HuH-7.5 (cell line): Measurements from ENCODE around the gene ONECUT3.

Experiments used
- DNase-seq: peaks from one replicate; pipeline ENCODE4 v3.0.0; 2011; ENCODE audit warnings: low spot score

Gene ONECUT3

DNA sequence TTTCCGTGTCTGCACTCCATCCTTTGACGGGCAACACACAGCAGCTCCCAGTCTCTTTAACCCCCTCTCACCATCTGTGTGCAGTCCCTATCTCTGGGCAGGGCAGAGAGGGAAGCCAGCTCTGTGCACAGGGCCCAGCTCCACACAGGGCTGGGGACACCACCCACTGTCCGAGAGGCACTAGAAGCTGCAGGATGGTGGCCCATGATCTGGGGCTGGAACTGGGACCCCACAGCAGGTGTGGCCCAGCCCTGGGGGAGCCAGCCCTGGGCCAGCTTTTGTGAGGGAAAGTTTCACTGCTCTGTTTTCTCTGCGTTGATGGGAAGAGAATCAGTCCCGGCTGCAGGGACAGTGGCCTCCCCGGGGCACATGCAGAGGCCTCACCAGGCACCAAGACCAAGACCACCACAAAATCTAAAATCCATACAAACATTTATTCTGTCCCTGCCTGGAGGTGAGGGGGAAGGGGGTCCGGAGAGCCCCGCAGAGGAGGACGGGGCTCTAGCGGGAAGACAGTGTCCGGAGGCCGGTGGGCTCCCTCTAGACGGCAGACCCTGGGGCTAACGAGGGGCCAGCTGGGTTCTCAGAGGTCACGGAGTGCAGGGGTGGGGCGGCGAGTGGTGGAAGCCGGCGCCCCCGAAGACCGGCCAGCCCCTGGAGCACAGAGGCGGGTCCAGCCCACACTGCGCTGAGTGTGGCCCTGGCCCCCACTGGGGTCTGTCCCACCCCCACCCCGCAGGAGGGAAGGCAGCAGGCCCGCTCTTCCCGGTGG lies 61.7 kb downstream of the ONECUT3 start:
- DNase-seq, result no peak

DNA sequence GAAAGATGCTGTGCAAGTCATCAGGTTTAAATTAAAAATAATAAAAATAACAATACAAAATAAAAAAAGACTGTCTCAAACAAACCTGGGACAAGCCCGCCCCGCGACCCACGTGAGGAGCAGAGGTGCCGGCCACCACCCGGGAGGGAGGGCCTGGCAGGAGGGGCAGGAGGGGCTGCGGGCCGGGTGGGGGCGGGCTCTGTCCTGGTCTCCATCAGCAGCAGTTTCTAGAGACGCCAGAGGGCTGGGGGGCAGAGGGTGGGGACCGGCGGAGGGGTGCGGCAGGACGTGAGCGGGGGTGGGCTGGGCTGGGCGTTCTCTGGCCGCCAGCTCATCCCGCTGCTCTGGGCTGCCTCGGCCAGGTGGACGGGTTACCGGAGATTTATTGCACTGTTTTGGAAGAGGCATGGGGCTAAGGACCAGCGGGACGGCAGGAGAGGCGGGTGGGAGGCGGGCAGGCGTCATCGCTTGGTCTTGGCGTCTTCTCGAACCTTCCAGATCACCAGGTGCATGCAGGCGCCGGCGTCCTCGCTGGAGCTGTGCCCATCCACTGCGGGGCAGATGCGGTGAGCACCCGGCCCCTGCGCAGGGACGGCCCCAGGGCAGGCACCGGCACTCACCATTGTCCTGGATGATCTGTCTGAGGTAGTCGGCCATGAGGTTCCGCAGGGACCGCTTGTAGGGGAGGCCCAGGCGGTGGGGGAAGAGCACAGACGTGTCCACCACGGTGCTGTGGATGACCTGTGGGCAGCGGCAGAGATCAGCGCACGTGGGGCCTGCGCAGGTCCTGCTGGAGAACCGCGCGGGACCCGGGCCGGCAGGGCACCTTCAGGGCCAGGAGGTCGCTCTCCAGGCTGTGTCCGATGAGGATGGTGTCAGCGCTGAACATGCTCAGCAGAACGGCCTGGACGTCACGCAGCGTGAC lies 62.6 kb downstream of the ONECUT3 start:
- DNase-seq, result no peak

DNA sequence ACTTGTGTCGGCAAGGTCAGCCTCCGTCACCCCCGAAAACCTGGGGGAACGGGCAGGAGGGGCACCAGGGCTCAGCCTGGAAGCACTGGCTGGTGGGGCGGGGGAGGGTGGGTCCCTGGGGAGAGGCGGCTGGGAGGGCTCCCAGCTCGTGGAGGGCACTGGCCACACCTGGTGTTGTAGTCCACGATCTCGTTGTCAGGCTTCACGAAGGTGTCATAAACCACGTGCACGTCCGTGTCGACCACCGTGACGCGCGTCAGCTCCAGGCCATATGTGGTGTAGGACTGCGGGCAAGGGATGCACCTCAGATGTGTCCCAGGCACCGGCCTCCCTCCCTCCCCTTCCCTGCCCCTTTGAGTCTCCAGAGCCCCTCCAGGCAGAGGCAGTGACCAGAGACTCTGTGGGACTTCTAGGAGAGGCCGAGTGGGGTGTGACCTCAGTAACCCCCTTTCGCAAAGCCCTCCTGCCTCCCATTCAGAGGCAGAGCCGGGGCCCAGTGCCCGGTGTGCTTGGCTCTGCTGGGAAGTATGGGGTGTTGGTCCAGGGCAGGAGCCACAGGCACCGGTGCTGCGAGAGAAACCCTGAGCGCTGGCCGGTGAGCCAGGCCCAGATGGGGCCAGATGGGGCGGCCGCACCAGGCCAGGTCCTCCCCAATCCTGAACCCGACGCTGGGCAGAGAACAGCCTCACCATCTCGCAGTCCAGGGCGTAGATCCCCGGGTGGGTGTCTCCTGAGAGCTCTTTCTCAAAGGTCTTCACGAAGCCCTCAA lies 63.4 kb downstream of the ONECUT3 start:
- DNase-seq, result no peak

DNA sequence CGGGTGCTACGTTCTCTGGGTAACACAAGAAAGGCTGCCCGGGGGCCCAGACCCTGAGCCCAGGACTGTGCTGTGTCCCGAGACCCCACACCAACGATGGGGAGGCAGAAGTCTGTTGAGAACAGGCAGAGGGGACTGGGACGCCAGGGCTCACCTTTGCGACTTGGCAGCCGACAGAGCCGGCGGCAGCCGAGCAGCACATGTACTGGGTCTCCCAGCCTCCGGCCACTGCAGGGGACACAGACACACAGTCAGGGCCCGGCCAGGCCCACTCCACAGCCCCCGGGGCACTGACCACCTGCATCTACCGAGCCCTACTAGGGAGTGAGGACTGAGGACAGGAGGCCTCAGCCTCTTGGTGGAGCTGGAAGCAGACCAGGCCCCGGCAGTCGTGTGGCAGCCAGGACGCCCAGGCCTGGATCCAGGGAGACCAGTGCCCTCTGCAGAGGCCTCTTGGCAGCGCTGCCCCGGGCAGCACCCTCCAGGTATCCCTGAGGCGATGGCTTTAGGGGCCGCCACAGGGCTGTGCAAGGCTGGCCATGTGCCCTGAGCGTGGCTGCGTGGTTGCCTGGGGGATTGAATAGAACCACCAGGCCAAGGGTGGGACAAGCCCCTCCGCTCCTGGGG lies 64.4 kb downstream of the ONECUT3 start:
- no peak for DNase-seq

DNA sequence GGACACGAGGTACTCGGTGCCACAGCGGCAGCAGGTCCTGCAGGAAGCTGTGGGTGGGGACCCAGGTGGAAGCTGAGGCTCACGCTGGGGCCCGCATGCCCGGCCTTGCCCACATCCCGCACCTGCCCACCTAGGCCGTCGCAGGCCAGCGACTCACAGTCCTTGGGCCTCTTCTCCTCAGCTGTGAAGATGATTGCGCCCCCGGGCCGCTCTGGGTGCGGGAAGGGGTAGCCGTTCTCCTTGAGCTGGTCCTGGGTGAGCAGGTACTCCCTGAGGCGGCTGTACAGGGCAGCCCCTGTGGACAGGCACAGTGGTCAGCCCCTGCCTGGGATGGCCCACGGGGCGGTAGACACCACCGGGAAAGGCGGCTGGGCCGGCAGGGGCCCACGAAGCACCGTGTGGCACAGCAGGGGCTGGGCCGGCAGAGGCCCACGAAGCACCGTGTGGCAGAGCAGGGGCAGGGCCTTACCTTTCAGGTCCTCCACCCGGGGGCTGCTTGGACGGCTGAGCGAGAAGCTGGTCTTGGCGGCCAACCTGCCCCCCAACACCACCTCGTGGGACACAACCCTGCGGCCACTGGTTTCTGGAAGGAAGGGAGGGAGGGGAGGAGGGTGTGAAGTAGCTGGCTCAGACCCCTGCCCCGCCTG lies 65.4 kb downstream of the ONECUT3 start:
- no peak for DNase-seq

DNA sequence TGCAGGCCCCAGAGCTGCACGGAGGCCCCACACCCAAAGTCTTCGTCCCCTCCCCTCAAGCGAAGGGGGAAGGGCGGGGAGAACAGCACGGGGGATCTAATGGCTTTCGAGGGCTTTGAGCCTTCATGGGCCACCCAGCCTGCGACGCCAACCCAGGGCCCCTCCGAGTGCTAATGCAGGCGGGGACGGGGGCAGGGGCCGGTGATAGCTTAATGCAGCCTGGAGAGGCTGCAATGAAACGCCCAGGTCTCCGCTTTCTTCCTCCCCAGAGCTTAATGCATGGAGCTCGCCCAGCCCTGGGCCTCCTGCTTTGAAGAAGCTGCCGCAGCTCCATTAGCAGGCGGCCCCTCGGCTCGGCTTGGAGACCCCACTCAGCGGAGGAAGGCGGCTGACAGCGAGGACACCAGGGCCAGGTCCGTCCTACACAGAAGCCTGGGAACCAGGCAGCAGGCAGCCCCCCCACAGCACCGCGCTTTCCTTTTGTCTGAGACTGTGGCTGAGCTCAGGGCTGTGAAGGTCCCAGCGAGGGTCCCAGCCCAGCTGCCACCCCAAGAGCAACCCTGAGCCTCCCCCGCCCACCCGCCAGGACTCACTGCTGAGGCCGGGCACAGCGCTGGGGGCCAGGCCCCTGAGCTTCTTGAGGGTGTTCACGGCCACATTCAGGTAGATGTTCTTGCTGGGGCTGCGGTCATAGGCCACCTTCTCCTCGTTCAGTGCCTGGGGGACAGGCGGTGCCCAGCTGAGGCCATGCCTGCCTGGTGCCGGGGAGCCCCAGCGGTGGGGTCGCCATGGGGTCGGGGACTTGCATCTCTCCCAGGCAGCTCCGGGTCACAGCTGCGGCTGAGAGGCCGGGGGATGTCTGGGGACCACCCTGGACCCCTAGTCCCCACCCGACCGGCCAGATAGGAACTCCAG lies 66.3 kb downstream of the ONECUT3 start:
- DNase-seq, result no peak

DNA sequence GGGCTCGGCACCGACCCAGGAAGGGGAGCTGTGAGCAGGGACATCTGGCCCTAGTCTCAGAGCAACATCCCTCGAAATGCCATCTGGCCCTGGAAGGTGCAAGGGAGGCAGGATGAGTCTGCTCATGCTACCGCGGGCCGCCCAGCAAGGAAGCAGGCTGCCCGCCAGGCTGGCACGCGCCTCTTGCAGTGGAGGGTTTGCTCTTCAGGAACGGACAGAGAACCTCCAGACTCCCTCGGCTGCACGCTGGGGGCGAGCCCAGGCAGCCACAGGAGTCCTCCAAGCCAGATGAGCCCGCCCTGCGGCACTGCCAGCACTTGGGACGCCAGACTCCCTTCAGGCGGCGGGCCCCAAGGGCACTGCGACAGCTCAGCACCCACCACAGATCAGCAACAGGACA lies 68.9 kb downstream of the ONECUT3 start:
- no peak for DNase-seq

DNA sequence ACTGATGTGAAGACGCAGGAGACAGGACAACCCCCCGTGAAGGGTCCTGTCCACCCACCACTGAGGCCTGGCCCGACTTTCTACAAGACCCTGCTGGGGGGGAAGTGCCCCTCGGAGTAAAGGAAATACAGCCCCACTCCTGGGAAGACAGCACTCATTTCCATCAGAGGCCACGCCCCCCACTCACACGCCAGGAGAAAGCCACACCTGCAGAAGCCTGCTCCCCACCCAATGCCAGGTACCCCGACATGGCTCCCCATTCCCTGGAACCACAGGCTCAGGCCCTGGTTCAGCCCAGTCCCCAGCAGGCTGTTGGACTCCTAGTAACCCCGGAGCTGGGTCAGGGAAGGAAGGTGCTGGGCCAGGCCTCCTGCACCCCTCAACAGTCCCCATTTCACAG lies 69.7 kb downstream of the ONECUT3 start:
- DNase-seq, result no peak

DNA sequence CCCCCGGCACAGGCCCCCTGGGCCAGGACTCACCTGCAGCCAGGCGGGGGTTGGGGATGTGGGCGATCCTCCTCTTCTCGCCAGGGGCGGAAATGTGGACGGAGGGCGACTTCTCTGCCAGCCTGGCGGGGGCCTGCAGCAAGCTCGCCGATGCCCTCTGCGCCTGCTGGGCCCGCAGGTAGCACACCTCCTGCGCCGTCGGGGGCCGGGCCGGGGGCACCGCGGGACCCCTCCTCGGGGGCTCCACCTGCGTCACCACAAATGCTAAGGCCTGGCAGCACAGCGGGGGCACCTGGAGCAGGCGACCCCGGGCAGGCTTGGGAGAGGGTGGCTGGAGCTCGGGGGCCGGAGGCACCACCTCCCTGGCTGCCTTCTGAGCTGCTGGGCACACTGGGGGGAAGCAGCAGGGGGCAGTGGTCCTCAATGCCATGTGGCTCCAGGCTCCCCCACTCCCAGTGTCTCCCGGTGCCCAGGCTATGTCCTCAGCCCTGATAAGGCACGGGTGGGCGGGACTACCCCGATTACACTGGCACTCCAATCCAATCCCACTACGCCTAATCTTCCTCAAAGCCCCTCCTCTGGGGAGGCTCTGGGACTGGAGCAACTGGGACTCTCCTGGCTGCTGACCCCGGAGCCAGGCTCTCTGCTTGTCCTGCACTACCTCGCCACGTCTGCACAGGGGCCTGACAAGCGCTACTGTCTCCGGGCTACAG lies 70.4 kb downstream of the ONECUT3 start:
- DNase-seq, result no peak

DNA sequence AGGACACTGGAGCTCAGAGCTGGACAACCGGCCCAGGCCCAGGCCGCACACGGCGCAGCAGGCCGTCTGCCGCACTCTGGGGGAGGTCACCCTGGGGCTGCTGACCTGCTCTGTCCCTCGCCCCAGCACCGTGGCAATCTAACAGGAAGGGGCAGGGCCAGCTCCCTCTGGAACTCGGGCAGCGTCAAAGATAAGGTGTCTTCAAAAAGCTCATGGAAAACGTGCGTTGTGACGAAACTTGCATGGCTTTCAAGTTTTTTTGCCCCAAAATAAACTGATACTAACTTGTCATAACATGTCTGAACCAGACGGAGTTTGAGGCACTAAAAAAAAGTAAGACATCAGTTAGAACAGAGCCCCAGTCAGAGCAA lies 70.9 kb downstream of the ONECUT3 start:
- no peak for DNase-seq

DNA sequence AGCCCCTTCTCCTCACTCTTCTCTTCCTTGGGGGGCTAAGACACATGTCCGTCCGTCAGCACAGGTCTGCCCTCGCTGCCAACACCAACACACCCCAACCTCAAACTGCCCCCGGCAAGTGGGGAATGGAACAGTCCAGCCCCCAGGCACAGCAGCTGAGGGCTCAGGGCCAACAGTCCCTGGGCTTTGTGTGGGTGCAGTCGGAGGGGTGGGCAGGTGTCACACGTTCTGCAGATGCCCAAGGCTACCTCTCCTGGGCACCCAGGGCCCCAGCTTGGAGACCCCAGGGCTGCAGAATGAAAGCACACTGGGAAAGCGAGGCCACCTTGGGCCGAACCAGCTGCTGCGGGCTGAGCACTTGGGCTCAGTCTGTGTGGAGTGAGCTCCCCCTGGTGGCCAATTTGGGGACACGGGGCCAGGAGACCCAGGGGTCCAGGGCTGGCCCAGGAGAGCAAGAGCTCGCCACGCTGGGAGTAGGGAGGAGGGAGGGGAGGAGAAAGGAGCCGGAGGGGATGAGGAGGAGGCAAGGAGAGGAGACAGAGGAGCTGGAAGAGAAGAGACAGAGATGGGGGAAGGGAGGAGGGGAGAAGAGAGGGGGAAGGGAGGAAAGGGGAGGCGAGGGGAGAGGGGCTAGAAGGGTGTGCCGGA lies 72.7 kb downstream of the ONECUT3 start:
- DNase-seq, result peak; percentile 100

DNA sequence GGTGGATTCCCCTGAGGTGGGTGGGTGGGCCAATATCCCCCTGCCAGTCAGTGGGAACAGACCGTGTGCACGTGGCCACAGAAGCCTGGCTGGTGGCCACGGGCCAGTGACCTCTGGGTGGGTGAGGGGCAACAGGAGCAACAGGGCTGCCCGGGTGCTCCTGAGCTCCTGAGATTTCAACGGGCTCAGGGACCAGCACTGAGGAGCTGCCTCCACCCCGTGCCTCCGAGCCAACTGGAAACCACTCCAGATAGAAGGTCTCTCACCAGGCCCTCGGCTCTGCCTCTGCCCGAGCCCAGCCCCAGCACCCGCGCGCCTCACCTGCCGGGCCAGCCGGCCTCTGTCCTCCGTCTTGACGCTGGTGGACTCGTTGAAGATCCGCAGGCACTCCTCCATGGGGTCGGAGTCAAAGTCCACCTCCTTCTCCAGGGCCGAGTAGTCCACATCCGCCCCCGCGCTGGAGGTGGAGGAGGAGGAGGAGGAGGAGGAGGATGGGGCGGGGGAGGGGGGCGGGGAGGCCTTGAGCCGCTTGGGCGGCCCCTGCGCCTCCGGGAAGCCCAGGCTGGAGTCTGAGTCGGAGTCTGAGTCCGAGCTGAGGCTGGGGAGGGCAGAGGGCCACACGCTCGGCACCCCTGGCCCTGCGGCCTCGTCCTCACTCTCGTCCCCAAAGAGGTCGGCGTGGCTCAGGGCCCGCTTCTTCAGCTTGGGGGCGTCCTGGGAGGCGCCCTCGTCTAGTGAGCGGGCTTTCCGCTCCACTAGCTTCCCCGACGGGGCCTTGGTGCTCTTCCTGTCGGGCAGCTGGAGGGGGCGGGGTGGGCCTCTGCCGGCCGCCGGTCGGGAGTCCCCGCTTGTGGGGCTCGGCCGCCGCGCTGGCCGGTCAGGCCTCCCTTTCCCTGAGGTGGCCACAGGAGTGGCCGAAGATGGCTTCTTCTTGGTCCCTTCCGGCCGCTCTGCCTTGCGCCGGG lies 73.5 kb downstream of the ONECUT3 start:
- DNase-seq, result no peak

DNA sequence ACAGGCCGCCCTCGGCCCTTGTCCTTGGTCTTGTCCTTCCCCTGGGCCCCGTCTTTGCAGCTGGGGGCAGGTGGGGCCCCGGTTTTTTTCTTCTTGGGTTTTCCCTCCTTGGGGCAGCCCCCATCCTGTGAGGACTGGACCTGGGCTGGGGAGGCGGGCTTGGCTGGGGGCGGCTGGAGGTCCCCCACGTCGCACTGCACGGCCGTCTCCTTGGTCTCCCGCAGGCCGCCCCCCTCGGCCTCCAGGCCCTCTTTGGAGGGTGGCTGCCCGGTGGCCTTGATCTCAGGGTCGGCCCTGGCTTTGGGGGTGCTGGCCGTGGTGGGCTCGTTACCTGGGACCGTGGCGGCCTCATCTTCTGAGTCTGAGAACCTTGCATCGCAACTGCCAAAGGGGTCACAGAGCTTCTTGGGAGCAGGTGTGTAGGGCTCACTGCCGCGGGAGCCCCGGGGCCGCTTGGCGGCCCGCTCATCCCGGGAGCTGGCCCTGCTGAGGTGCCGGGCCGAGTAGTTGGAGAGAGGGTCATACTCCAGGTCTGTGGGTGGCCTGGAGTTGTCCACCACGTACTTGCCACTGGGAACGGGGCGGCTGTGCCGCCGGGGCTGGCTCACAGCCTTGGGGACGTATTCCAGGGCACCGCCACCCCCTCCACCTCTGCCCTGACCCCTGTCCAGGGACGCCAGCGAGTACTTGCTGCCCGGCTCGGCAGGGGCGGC lies 74.4 kb downstream of the ONECUT3 start:
- DNase-seq, result no peak

DNA sequence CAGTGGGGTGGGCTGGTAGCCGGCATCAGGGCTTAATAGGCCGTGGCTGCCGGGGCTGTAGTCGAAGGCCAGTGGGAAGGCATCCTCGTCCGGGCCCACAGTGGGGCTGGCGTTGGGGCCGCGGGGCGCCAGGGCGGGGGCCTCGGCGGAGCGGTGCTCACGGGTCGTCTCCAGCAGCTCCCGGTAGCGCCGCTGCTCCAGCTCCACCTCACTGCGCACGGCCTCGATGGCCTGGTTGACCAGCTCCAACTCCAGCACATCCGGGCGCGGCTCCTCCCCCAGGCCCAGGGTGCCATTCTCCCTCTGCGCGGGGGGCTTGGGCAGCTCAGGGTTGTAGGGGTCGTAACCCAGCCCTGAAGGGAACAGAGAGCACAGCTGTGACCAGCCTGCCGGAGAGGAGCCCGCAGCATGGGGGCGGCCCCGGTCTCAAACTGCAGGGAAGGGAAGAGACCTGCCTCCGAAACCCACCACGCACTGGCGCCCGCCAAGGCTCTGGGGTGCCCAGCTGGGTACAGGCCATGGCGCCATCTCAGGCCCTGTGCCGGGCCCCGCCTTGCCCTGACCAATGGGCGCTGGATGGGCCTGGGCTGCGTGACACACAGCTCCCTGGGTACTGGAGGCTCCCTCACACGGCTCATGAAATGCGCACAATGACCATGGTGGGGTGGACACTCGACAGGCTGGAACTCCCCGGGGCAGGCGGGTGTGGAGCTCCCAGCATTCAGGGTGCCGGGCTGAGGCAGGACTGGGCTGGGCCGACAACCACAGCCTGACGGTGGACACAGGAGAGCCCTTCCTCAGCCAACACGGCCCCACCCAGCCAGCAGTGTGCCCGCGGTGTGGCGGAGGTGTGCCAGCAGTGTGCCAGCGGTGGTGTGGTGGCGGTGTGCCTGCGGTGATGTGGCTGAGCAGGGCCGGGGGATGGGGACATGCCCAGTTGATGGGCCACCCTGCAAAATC lies 75.3 kb downstream of the ONECUT3 start:
- DNase-seq, result no peak

DNA sequence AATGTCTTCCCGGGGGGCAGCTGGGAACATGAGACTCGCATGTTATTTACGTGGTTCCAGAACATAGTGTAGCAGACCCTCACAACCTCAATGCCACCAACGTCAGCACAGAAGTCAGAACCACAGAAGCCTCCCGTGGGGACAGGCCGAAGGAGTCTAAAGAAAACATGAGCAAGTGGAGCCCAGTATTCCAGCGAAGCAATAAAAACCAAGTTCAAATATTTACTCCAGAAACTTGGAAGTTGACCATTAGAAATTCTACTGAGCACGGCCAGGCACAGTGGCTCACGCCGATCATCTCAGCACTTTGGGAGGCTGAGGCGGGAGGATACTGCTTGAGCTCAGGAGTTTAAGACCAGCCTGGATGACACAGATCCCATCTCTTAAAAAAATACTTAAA lies 76.7 kb downstream of the ONECUT3 start:
- no peak for DNase-seq

DNA sequence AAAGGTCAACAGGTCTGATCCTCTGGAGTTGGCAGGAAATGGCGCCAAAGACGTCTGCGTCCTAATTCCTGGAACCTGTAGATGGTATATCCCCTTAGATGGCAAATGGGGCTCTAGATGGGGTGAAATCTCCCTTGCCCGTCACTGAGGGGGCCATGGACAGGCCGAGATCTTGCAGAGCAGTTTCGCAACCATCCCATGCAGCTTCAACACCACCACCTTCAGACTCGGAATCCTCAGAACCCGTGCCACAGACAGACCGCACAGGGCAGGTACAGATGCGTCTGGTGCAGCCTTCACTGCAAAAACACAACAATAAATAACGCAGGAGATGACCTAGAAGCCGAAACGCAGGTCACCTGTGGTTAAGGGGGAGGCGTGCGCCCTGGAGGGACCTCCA lies 77.3 kb downstream of the ONECUT3 start:
- DNase-seq, result no peak
